Measurements from ENCODE around the gene FOSL2.

FOSL2 gene

DNA sequence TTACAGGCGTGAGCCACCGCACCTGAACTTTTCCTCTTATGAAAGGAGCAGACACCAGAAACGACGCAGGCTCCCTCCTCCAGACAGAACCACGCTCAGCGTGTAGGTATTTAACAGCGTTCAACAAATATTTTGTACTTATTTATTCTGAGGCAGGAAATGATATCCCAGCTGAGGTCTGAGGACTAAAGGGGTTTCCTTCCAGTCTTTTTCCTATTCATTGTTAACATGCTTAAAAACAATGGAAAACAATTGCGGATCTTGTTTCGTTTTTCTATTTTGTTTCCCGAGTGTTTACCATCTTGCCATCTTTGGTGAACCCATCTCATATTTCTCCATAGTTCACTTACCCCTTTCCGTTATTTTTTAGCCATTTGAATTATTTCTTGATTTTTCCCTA, 43.7 kb upstream of the FOSL2 start:
- H3K79me2 ChIP-seq (ENCODE audit: insufficient read depth, low read length): no peaks in the 10 kb centered on the region
- H4K20me1 ChIP-seq (ENCODE audit: insufficient read depth, low read length, poor library complexity, severe bottlenecking): no peaks in the 10 kb centered on the region
- H3K4me1 ChIP-seq (ENCODE audit: insufficient read depth, low read length, poor library complexity, severe bottlenecking): peaks cover 4% of the 10 kb centered on the region
- no peak overlapping the region for H3K9ac ChIP-seq (ENCODE audit: low read depth, low read length, poor library complexity, severe bottlenecking)
- no peak overlapping the region for H2AFZ ChIP-seq (ENCODE audit: low read length)
- H3K9me3 ChIP-seq (ENCODE audit: insufficient read depth, low read depth, low read length): no peaks in the 10 kb centered on the region
- no peak overlapping the region for H3K4me3 ChIP-seq (ENCODE audit: low read length, poor library complexity, severe bottlenecking)
- H3K27me3 ChIP-seq (ENCODE audit: insufficient read depth, low read length, poor library complexity, severe bottlenecking): no peaks in the 10 kb centered on the region
- H3K36me3 ChIP-seq (ENCODE audit: insufficient read depth, low read length): no peaks in the 10 kb centered on the region
- H3F3A ChIP-seq (ENCODE audit: low read depth): no peaks in the 10 kb centered on the region
- no peak overlapping the region for H3K4me2 ChIP-seq (ENCODE audit: low read depth, low read length, poor library complexity, severe bottlenecking)
- TF ChIP-seq, protein P1, sequence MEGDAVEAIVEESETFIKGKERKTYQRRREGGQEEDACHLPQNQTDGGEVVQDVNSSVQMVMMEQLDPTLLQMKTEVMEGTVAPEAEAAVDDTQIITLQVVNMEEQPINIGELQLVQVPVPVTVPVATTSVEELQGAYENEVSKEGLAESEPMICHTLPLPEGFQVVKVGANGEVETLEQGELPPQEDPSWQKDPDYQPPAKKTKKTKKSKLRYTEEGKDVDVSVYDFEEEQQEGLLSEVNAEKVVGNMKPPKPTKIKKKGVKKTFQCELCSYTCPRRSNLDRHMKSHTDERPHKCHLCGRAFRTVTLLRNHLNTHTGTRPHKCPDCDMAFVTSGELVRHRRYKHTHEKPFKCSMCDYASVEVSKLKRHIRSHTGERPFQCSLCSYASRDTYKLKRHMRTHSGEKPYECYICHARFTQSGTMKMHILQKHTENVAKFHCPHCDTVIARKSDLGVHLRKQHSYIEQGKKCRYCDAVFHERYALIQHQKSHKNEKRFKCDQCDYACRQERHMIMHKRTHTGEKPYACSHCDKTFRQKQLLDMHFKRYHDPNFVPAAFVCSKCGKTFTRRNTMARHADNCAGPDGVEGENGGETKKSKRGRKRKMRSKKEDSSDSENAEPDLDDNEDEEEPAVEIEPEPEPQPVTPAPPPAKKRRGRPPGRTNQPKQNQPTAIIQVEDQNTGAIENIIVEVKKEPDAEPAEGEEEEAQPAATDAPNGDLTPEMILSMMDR (conservative IDR thresholded peaks at IDR 0.05; ENCODE audit: low read length): no peak
- TF ChIP-seq EZH2phosphoT487 (IDR thresholded peaks at IDR 0.05; ENCODE audit: borderline replicate concordance): no peak
- H3K9me2 ChIP-seq (replicated peaks; ENCODE audit: low read depth, low read length): no peaks in the 10 kb centered on the region

GRCh38 chr2:28349546-28350165, 43.0 kb upstream of the FOSL2 start:
- Histone ChIP-seq H3K4me1 (ENCODE audit: insufficient read depth, low read length, poor library complexity, severe bottlenecking) (peaks cover 4% of the 10 kb centered on the region), H3K27me3 (ENCODE audit: insufficient read depth, low read length, poor library complexity, severe bottlenecking) (no peaks in the 10 kb centered on the region), H3F3A (ENCODE audit: low read depth) (no peaks in the 10 kb centered on the region), H3K79me2 (ENCODE audit: insufficient read depth, low read length) (no peaks in the 10 kb centered on the region), H3K36me3 (ENCODE audit: insufficient read depth, low read length) (no peaks in the 10 kb centered on the region), H4K20me1 (ENCODE audit: insufficient read depth, low read length, poor library complexity, severe bottlenecking) (no peaks in the 10 kb centered on the region), H3K9ac (ENCODE audit: low read depth, low read length, poor library complexity, severe bottlenecking) (no peak overlapping the region), H3K9me2 (replicated peaks; ENCODE audit: low read depth, low read length) (no peaks in the 10 kb centered on the region), H3K4me2 (ENCODE audit: low read depth, low read length, poor library complexity, severe bottlenecking) (no peak overlapping the region), H2AFZ (ENCODE audit: low read length) (no peak overlapping the region), H3K9me3 (ENCODE audit: insufficient read depth, low read depth, low read length) (no peaks in the 10 kb centered on the region), H3K4me3 (ENCODE audit: low read length, poor library complexity, severe bottlenecking) (no peak overlapping the region)
- TF ChIP-seq, protein P1 (conservative IDR thresholded peaks at IDR 0.05; ENCODE audit: low read length): no peak

GRCh38 chr2:28350196-28350595, 42.5 kb upstream of the FOSL2 start:
- TF ChIP-seq EZH2phosphoT487 (IDR thresholded peaks at IDR 0.05; ENCODE audit: borderline replicate concordance): no peak
- TF ChIP-seq, protein P1 (conservative IDR thresholded peaks at IDR 0.05; ENCODE audit: low read length): no peak
- H3K27me3 ChIP-seq (ENCODE audit: insufficient read depth, low read length, poor library complexity, severe bottlenecking): no peaks in the 10 kb centered on the region
- no peak overlapping the region for H2AFZ ChIP-seq (ENCODE audit: low read length)
- no peaks in the 10 kb centered on the region for H3K9me3 ChIP-seq (ENCODE audit: insufficient read depth, low read depth, low read length)
- H3K9me2 ChIP-seq (replicated peaks; ENCODE audit: low read depth, low read length): no peaks in the 10 kb centered on the region
- H3F3A ChIP-seq (ENCODE audit: low read depth): no peaks in the 10 kb centered on the region
- H3K79me2 ChIP-seq (ENCODE audit: insufficient read depth, low read length): no peaks in the 10 kb centered on the region
- no peak overlapping the region for H3K4me2 ChIP-seq (ENCODE audit: low read depth, low read length, poor library complexity, severe bottlenecking)
- no peaks in the 10 kb centered on the region for H4K20me1 ChIP-seq (ENCODE audit: insufficient read depth, low read length, poor library complexity, severe bottlenecking)
- no peaks in the 10 kb centered on the region for H3K36me3 ChIP-seq (ENCODE audit: insufficient read depth, low read length)
- no peak overlapping the region for H3K9ac ChIP-seq (ENCODE audit: low read depth, low read length, poor library complexity, severe bottlenecking)
- H3K4me1 ChIP-seq (ENCODE audit: insufficient read depth, low read length, poor library complexity, severe bottlenecking): peaks cover 5% of the 10 kb centered on the region
- no peak overlapping the region for H3K4me3 ChIP-seq (ENCODE audit: low read length, poor library complexity, severe bottlenecking)

All from Loucy (cell line).